Ovary (tissue), 9 donors: ENCODE results near the gene PAFAH1B2. TPM values are rescaled to one million over a fixed set of nuclear protein-coding genes. Genes with fewer than 3 reads are reported as not detected.

ENCODE experiments used
- DNase-seq, 5 donors: peaks; one replicate each; pipeline ENCODE4 v3.0.0-alpha.2; 2019 to 2020
- H3K27ac ChIP-seq, 2 donors: fragments of 200-600 bp; one replicate each; pipeline versions ENCODE4 v1.5.1 to v1.8.0; 2019 to 2022
- H3K27me3 ChIP-seq: fragments of 200-600 bp; one replicate; pipeline ENCODE4 v1.8.0; 2022
- H3K36me3 ChIP-seq: fragments of 200-600 bp; sonication (generic); one replicate; pipeline ENCODE4 v1.5.1; 2019
- H3K4me1 ChIP-seq: one replicate; pipeline ENCODE4 v1.8.1; 2013; ENCODE audit warnings: mild to moderate bottlenecking, moderate library complexity; ENCODE audit not compliant: insufficient read depth
- H3K4me3 ChIP-seq: fragments of 200-600 bp; sonication (generic); one replicate; pipeline ENCODE4 v1.5.1; 2017
- H3K9me3 ChIP-seq, 2 donors: fragments of 200-600 bp in 1 of 2; sonication (generic) in 1 of 2; one replicate each; pipeline versions ENCODE4 v1.5.1 to v1.8.1; 2013 to 2019; ENCODE audit warnings: mild to moderate bottlenecking in 1 of 2, moderate library complexity in 1 of 2
- CTCF ChIP-seq, 3 donors: fragments of 450-650 bp in 2 of 3; fragments of 200-600 bp in 1 of 3; IDR thresholded peaks; one replicate each; pipeline versions ENCODE4 v1.5.1 to v1.8.0; 2016 to 2022; ENCODE audit warnings: antibody characterized with exemption in 3 of 3, mild to moderate bottlenecking in 1 of 3
- EP300 ChIP-seq: sonication (generic); formaldehyde crosslinking; IDR thresholded peaks from one replicate; pipeline ENCODE4 v1.6.1; 2017; ENCODE audit warnings: antibody characterized with exemption
- POLR2A ChIP-seq: fragments of 450-650 bp; IDR thresholded peaks from one replicate; pipeline ENCODE4 v1.6.1; 2017; ENCODE audit warnings: antibody characterized with exemption, mild to moderate bottlenecking, moderate library complexity
- WGBS, 3 donors: extraction: QIAGEN DNeasy Blood & Tissue Kit in 1 of 3; methylation state at CpG; one replicate each; pipeline versions ENCODE4 v1.1.5 to v1.1.7; 2013 to 2017; 5-methylcytosine and 5-hydroxymethylcytosine counted together
- intact Hi-C, 4 donors: fragments of 100-400 bp; cut with DNase I; formaldehyde crosslinking; loops; one replicate each; pipeline versions ENCODE4 v1.11.0 to v1.15.1; 2022 to 2023
- polyA plus RNA-seq, 2 donors: library from polyadenylated mRNA; stranded (reverse); fragments of 200-250 nt in 1 of 2; fragments of 350-450 nt in 1 of 2; fragmentation: Illumina TruSeq in 1 of 2; extraction: RNeasy Lipid Tissue Mini Kit (QIAGEN cat#74804) in 1 of 2; gene quantifications; one replicate each; pipeline ENCODE4 v1.2.3, GENCODE V29; 2013 to 2014
- total RNA-seq, 7 donors: library from RNA; depleted of rRNA in 2 of 7; stranded (reverse); fragments of >200 nt in 2 of 7; fragmentation: NEBNext Ultra II Directional in 3 of 7; extraction: Animal tissue kit (Norgen Biotek cat#: 25700) in 3 of 7; gene quantifications; one replicate each; pipeline versions ENCODE4 v1.1.0 to v1.2.4, GENCODE V29; 2016 to 2023
- donor health status: DM: no; HTN: no; CAD: no; lungs with moderate emphysema.
- donor health status: DM: no; HTN: no; CAD: no.
- donor health status: Bipolar disorder and iron deficiency.
- donor health status: DM: yes; HTN: yes; CAD: no.
- donor health status: DM: no; HTN: no; CAD: no.
- donor health status: DM: yes; HTN: yes; CAD: no.

PAFAH1B2 gene
- total and polyA plus RNA-seq, 9 donors = 23.0 to 95.6 (median 75.5) TPM

- DNase-seq = peak in 4 of 5 donors; percentile 23 to 44 (median 34)
- H3K27me3 ChIP-seq = no peaks in the 10 kb centered on the region
- H3K9me3 ChIP-seq = no peaks in the 10 kb centered on the region
- whole genome bisulfite sequencing, 3 donors = 72 to 87% (median 76%) methylated on average over 16 of the region's 16 CpGs
- peaks cover 19% of the 10 kb centered on the region for H3K4me1 ChIP-seq
- peak overlapping the region; percentile 59 to 72 for H3K27ac ChIP-seq
- no peak for TF ChIP-seq POLR2A
- no peak for TF ChIP-seq CTCF (IDR thresholded peaks at IDR 0.05)
- no peak for TF ChIP-seq EP300
- H3K36me3 ChIP-seq = no peaks in the 10 kb centered on the region
- no peak overlapping the region for H3K4me3 ChIP-seq
- intact Hi-C loops = loop anchor here in 1 of 4 donors (5.0 kb wide), 1 partner anchor 34 kb away; no protein-coding TSS in a partner anchor
Observed at GRCh38 chr11:117187799-117188481, 43.9 kb downstream of the PAFAH1B2 start.

GRCh38 chr11:117188620-117189081 is 44.6 kb downstream of the PAFAH1B2 start:
- Histone ChIP-seq H3K27me3 (no peaks in the 10 kb centered on the region), H3K27ac (no peak overlapping the region), H3K4me1 (peaks cover 19% of the 10 kb centered on the region), H3K4me3 (no peak overlapping the region), H3K36me3 (no peaks in the 10 kb centered on the region), H3K9me3 (no peaks in the 10 kb centered on the region)
- intact Hi-C loops = loop anchor here in 1 of 4 donors (5.0 kb wide), 1 partner anchor 34 kb away; no protein-coding TSS in a partner anchor
- DNase-seq = peak in 2 of 5 donors; percentile 28 to 41
- TF ChIP-seq POLR2A (no peak), EP300 (no peak), CTCF (IDR thresholded peaks at IDR 0.05) (no peak)
- WGBS, 3 donors = 78 to 85% (median 80%) methylated on average over 20 of the region's 20 CpGs

GRCh38 chr11:117189191-117189940 is 45.3 kb downstream of the PAFAH1B2 start:
- intact Hi-C loops = loop anchor here in 1 of 4 donors (5.0 kb wide), 1 partner anchor 33 kb away; no protein-coding TSS in a partner anchor
- DNase-seq = peak in 3 of 5 donors; percentile 14 to 31 (median 22)
- no peaks in the 10 kb centered on the region for H3K27me3 ChIP-seq
- H3K9me3 ChIP-seq = no peaks in the 10 kb centered on the region
- peaks cover 19% of the 10 kb centered on the region for H3K4me1 ChIP-seq
- no peaks in the 10 kb centered on the region for H3K36me3 ChIP-seq
- WGBS, 3 donors = 91 to 92% (median 92%) methylated on average over 22 of the region's 22 CpGs
- H3K4me3 ChIP-seq = no peak overlapping the region
- H3K27ac ChIP-seq = no peak overlapping the region
- TF ChIP-seq CTCF (IDR thresholded peaks at IDR 0.05) (no peak), POLR2A (no peak), EP300 (no peak)

- no peak overlapping the region for H3K4me3 ChIP-seq
- H3K27ac ChIP-seq = no peak overlapping the region
- intact Hi-C loops = loop anchor here in 1 of 4 donors (5.0 kb wide), 1 partner anchor 32 kb away; no protein-coding TSS in a partner anchor
- no peaks in the 10 kb centered on the region for H3K27me3 ChIP-seq
- 78 to 87% (median 85%) methylated on average over 8 of the region's 8 CpGs for WGBS, 3 donors
- TF ChIP-seq POLR2A = no peak
- no peak for TF ChIP-seq CTCF (IDR thresholded peaks at IDR 0.05)
- TF ChIP-seq EP300 = no peak
- H3K9me3 ChIP-seq = no peaks in the 10 kb centered on the region
- peak in 2 of 5 donors; percentile 17 to 33 for DNase-seq
- H3K36me3 ChIP-seq = no peaks in the 10 kb centered on the region
- peaks cover 19% of the 10 kb centered on the region for H3K4me1 ChIP-seq
Observed at GRCh38 chr11:117189941-117190544, 46.0 kb downstream of the PAFAH1B2 start.
